GM18505 (cell line): ENCODE measurements around the gene MINDY4.
"Not testable (repeated sequence)": the region's sequence is repeated elsewhere in the genome, so short reads cannot be mapped to it uniquely, and the experiment has no call there.

ENCODE experiments used
- ATAC-seq: cut with Tn5 transposase; IDR thresholded peaks from one replicate; pipeline ENCODE4 v1.9.1; 2021; ENCODE audit not compliant: unreplicated experiment
- POLR2A ChIP-seq: IDR thresholded peaks from 4 replicates; pipeline ENCODE4 v1.6.1; 2011; ENCODE audit warnings: borderline replicate concordance; ENCODE audit not compliant: insufficient read depth, insufficient read length; ENCODE audit errors: extremely low read depth

The MINDY4 gene

DNA sequence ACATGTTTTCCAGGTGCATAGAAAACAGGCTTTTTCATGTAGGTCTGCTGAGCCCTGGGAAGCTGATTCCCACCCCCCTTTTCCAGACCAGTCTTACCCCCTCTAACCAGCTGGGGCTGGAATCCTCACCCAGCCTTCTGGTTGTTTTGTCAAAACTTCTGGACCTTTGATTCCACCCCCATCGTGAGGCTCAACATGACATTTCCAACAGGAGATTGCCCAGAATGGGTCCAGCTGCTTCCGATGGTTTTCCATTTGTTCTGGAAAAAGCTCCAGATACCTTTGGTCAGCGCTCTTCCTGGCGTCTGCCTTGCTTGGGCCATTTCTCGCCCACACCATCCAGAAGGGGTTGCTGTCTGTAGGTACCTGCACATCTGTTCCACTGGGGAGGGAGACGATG, 41.5 kb downstream of the MINDY4 start:
- ATAC-seq, result no peak

DNA sequence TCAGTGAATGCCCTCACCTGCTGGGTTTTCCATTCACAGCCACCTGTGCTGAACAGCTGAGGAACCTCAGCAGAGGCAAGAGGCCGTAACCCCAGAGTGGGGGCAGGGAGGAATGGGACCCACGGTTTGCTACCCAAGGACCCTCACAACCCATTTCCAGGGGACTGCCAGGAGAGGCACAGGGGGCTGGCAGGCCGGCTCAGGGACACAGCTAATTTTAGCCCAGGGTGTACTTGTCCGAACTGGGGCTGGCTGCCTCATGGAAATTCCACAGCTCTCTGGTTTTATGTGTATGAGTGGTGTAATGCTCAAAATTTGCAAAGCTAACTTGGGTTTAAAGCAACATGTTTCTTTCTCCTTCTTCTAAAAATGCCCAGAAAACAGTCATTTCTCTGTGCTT, 42.2 kb downstream of the MINDY4 start:
- TF ChIP-seq POLR2A, result no peak
- no peak for ATAC-seq

More for the DNA sequence above, 41.5 kb downstream of the MINDY4 start:
- TF ChIP-seq POLR2A, result no peak

DNA sequence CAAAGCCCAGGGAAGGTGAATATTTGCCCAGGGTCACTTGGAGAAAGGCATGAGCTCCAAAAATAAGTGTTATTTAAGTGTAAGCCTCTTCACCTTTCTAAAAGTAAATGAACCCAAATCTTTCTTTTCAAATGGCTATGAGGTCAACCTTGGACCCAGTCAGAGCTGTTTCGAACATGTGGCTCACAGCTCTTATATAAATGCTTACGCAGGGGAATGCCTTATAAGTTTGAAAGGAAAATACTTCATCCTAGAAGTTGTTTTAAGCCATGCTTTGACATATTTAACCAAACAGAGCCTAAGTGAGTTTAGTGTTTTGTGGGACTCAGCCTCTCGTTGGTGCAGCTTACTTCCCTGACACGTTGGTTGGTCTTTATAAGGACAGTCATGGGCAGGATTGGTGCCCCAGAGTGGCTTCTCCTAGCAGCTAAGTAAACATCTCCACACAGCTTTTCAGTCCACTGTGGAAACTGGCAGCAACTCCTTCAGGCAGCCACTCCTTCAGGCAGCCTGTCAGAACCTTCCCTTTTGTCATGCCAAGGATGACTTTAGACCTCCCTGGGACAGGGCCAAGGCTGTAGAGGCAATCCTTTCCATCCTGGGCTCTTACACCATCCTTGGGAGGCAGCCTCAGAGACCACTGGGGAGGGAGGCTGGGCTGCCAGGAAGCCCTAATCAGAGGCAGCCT, 43.6 kb downstream of the MINDY4 start:
- no peak for TF ChIP-seq POLR2A
- no peak for ATAC-seq

DNA sequence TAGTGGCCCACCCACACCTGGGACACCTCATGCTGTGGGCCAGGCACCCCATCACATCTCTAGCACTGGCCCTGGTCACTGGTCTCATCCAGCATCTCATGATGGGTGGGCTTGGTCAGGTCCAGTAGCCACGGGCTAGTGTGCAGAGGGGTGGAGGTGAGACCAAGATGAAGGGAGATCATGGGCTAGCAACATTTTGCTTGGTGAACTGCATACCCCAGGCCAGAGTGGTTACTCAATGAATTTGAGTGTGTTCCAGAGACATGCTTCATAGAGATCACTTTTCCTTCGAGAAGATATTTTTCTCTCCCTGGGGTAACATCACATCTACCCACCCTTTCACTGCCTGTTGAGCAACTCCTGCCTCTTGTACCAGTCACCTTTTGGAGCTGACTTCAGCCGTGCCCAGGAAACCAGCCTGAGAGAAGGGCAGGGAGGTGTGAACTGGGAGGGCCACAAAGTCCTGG, 44.2 kb downstream of the MINDY4 start:
- ATAC-seq, result no peak
- no peak for TF ChIP-seq POLR2A

DNA sequence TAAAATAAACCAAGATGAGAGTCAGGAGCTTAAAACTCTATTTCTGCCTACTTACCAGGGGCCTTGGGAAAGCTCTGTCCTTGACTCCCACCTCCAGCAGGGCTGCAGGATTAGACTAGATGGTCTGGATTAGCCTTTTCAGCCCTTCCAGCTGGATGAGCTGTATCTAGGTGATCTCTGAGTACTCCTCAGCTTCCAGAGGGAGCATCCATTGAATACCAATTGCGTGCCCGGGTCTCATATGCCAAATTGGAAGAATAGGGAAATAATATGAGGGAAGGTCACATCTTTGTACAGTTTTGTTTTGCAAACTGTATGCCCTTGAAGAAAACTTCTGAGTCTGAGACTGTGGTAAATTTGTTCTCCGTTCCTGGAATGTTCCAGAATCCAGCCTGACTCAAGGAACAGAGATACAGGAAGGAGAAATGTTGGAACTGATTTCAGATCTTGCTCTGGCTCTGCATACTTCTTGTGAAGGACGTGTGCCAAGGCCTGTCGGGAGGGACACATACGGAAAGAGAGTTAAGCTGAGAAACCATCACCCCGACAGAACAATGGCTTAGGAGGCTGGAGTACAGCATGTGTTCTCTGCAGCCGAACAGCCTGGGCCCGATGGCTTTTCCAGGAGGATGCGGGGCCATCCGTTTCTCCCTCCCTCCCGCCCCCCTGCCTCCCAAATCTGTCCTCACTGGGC, 44.9 kb downstream of the MINDY4 start:
- TF ChIP-seq POLR2A, result no peak
- no peak for ATAC-seq

DNA sequence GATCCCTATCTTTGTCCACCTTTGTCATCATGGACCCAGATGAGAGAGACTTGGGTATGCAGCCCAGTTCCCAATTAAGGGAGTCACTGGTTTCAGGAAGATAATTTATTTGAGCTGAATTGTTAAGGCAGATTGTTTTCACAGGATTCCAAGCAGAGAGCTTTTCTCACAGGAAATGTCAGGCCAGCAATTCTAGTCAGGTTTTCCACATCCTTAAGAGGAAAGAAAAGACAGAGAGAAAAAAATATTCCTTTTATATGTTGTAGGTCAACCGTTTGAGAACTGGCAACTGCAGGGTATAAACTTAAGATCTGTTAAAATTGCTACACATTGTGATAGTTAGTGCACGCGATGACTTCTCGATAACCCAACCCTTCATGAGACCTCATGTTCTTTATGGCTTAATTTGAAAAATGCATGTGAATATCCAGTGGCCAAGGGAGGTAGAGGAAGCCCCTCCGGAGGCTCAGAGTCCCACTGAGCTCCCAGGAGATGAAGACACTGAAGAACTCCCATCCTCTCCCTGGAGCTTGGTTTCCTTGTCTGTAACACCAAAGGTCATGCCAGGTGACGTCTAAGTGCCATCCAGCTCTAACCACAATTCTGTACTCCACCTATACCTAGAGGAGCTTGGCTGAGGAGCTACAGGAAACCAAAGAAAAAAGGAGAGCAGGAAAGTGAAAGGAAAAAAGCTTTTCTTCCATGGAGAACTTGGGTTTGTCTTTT, 45.6 kb downstream of the MINDY4 start:
- no peak for ATAC-seq

DNA sequence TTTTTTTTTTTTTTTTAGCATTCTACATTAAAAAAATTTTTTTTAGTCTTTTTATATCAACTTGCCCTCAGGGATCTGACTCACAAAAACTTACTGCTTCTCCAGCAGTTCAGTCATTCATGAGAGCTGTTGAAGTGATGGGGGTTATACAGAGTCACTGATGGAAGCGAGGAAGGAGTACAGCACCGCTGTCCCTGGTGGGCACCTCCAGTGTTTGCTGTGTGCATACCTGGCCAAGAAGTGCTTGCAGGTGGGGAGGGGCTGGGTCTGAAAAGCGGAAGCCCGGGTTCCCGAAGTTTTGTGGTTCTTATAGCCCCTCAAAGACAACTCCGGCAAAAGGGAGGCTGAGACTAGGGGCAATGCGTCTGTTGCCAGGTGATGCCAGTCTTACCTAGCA, 46.2 kb downstream of the MINDY4 start:
- ATAC-seq, result no peak
- TF ChIP-seq POLR2A, result no peak

More for the DNA sequence above, 45.6 kb downstream of the MINDY4 start:
- no peak for TF ChIP-seq POLR2A

DNA sequence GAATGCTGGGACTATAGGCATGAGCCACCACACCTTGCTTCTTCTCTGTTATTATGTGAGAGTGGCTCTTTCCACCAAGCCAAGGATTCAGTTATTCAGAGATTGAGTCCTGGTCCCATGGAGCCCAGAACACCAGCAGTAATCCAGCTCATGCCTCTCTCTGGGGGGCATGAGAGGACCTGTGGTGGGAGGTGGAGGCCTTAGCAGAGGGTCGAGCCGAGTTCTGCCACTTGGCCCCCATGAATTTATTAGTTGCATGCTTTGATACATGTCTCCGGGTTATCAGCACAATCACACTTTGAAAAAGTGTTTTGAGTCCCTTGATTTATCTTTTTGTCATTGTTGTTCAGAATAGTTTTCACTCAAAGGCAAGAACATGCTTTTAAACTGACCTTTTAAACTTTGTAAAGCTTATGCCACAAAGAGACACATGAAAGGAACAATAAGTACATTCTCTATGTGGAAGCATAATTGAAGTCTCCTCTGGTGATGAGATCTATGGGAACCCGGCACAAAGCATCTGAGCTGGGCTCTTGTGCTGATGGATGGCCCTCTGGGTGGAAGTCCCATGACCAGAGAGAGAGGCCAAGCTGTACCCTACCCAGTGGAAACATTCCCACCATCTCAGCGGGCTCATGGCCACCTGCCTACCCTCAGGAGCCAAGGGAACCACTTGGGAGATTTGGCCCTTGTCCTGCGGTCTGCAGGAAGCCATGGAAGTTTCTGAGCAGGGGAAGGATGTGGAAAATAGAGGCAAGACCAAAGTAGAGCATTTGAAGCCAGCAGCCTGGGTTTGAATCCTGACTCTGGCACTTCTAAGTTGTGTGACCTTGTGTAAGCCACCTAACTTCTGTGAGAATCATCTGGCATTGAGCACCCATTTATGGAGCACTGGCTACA, 53.9 kb downstream of the MINDY4 start:
- TF ChIP-seq POLR2A, result no peak
- ATAC-seq, result no peak

DNA sequence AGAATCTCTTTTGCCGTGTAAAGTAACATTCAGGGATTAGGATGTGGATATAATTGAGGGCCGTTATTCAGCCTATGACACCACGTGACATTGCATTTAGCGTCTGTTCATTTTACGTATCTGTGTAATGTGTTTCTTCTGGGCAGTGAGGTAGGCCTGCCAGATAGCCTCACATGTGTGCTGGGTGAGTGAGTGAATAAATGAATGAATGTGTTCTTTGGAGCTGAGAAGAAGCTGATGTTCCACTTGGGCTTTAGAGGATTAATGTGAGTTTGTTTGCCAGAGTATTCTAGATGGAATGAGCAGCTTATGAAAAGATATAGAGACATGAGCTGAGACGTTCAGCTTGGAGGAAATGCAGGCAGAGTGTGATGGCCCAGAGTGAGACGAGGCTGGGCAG, 55.0 kb downstream of the MINDY4 start:
- no peak for ATAC-seq
- TF ChIP-seq POLR2A, result no peak

DNA sequence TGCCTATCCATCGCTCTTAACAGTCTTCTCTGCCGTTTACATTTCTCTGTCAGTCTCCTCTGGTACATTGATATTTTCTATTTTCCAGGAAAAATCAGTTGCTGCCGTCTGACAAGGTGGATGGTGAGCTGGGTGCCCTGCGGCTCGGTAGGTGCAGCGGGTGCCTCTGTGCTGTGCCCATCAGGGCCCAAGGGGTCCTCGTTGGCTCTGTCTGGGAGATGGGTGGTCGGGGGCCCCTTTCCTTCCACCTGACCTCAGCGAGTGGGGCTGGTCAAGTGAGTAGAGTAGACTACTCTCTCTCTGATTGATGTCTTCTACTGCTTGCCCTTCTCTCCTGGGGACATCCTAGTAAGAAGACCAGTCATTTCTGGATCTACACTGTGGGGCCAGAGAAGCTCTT, 57.4 kb downstream of the MINDY4 start:
- TF ChIP-seq POLR2A, result no peak
- no peak for ATAC-seq

DNA sequence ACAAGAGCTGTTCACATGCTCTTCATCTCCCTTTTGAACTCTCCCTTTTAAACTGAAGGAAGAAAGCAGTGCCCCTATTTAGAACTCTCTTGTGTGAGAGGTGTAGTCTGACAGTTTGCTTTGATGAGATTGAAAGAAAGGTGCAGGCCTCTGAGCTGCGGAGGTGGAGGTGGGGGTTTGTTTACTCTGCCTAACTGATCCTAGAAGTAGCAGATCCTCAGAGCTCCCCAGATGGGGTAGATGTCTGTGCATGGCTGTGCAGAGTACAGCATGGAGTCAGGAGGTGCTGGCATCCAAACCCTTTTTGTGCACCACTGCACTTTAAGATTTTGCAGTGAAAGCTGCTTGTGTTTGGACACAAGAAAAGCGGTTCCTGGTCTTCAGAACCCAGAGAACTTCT, 58.3 kb downstream of the MINDY4 start:
- ATAC-seq, result no peak
- no peak for TF ChIP-seq POLR2A

DNA sequence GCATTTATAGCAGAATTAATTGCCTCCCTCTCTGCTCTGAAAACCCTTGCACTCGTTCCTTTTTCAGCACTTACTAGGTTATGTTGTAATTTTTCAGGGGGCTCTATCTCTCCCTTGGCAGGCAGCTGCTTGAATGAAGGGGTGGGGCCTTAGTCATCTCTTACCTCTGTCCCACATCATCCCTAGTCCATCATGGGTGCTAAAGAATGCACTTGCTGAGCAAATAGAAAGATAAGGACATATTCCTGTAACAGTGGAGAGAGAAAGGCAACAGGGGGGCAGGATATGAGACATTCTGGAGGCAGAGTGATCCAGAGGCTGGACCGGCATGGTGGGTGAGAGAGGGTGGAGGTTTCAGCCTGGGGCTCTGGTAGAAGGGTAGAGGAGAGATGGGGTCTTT, 60.0 kb downstream of the MINDY4 start:
- ATAC-seq, result no peak
- TF ChIP-seq POLR2A, result no peak

DNA sequence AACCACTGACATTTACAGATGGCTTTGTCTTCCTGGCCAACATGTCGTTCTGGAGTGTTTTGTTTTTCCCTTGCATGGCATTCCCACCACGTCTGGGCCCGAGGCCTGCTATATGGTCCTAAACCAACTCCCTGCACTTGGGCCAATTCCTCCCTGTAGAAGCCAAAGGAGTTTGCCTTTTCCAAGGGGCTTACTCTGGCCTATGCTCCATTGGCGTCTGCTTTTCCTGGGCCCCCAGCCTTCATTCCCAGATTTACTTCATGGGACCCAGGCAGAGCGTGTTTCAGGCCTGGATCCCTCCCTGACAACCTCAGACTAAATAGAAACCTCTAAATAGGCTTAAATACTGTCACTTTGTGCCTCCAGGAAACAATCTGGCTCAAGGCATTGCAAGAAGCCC, 60.7 kb downstream of the MINDY4 start:
- no peak for TF ChIP-seq POLR2A
- no peak for ATAC-seq

DNA sequence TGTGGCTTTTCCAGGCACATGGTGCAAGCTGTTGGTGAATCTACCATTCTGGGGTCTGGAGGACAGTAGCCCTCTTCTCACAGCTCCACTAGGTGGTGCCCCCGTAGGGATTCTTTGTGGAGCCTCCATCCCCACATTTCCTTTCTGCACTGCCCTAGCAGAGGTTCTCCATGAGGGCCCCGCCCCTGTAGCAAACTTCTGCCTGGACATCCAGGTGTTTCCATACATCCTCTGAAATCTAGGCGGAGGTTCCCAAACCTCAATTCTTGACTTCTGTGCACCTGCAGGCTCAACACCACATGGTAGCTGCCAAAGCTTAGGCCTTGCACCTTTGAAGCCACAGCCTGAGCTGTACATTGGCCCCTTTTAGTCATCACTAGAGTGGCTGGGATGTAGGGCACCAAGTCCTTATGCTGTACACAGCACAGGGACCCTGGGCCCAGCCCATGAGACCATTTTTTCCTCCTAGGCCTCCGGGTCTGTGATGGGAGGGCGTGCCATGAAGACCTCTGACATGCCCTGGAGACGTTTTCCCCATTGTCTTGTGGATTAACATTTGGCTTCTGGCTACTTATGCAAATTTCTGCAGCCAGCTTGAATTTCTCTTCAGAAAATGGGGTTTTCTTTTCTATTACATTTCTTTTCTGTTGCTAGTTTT, 62.9 kb downstream of the MINDY4 start:
- not testable (repeated sequence) for ATAC-seq
